ENCODE measurements around the gene SERPINB1.
"Not testable (repeated sequence)": the region's sequence is repeated elsewhere in the genome, so short reads cannot be mapped to it uniquely, and the experiment has no call there.

Gene SERPINB1

GRCh38 chr6:2866171-2866846 lies 24.6 kb upstream of the SERPINB1 start:
- DNase-seq (ENCODE audit: low read depth), result no peak

GRCh38 chr6:2865694-2866151 lies 24.1 kb upstream of the SERPINB1 start:
- no peak for DNase-seq (ENCODE audit: low read depth)

DNA sequence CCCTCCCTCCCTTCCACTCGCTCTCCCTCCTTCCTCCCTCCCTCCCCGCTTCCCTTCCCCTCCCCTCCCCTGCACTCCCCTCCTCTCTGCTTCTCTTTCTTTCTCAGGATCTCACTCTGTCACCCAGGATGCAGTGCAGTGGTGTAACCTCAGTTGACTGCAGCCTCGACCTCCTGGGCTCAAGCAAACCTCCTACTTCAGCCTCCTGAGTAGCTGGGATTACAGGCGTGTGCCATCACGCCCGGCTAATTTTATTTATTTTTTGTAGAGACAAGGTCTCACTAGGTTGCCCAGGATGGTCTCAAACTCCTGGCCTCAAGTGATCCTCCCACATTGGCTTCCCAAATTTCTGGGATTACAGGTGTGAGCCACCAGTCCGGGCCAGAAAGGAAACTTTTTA lies 23.6 kb upstream of the SERPINB1 start:
- no peak for DNase-seq (ENCODE audit: low read depth)

DNA sequence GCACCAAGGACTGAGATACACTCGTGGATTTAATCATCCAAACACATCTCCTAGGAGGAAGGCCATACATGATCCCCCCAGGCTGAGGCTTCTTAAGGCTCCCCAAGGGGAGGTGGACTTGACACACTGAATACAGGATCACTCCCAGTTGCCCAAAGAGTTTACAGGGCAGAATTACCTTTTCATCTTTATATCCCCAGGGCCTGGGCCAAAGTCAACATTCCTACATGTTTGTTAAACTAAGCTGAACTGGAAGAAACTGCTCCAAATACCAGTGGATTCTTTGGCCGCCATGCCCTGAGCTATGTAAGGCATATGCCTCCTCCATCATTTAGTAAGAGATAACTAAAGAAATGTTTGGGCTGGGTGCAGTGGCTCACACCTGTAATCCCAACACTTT lies 22.2 kb upstream of the SERPINB1 start:
- DNase-seq (ENCODE audit: low read depth), result no peak

DNA sequence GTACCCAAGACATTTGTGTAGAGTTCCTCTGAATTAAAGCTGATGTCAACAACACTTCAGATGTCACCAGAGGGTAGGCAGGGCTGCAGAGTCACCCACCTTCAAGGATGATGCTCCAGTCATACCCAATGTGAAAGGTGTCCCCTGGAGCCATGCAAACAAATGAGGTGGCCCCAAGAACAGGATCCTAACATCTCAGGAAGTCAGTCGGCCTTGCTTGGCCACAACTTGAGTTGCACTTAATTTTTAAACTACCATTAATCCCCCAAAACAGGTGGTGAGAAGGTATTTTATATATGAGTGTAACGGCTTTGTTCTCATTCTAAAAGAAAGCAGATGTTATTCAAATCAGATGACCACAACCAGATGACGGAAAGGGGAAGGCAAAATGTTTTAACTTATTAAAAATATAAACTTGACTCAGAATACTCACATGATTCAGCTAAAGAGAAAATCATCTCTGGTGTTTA lies 21.1 kb upstream of the SERPINB1 start:
- no peak for DNase-seq (ENCODE audit: low read depth)

GRCh38 chr6:2861822-2862164 lies 20.1 kb upstream of the SERPINB1 start:
- DNase-seq (ENCODE audit: low read depth), result no peak

- DNase-seq (ENCODE audit: low read depth), result no peak
Observed at GRCh38 chr6:2861060-2861821, 19.6 kb upstream of the SERPINB1 start.

- DNase-seq (ENCODE audit: low read depth), result not testable (repeated sequence)
Observed at GRCh38 chr6:2860706-2861059, 19.0 kb upstream of the SERPINB1 start.

DNA sequence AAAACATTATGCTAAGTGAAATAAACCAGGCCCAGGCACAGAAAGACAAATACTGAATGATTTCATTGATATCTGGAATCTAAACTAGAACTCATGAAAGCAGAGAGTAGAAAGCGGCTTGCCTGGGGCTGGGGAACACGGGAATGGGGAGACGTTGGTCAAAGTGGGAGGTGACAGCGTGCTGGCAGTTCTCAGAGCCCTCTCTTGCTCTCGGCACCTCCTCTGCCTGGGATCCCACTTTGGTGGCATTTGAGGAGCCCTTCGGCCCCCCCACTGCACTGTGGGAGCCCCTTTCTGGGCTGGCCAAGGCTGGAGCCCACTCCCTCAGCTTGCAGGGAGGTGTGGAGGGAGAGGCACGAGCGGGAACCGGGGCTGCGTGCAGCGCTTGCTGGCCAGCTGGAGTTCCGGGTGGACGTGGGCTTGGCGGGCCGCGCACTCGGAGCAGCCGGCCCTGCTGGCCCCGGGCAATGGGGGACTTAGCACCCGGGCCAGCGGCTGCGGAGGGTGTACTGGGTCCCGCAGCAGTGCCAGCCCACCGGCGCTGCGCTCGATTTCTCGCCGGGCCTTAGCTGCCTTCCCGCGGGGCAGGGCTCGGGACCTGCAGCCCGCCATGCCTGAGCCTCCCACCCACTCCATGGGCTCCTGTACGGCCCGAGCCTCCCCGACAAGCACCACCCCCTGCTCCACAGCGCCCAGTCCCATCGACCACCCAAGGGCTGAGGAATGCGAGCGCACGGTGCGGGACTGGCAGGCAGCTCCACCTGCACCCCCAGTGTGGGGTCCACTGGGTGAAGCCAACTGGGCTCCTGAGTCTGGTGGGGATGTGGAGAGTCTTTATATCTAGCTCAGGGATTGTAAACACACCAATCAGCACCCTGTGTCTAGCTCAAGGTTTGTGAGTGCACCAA lies 18.4 kb upstream of the SERPINB1 start:
- not testable (repeated sequence) for DNase-seq (ENCODE audit: low read depth)

DNA sequence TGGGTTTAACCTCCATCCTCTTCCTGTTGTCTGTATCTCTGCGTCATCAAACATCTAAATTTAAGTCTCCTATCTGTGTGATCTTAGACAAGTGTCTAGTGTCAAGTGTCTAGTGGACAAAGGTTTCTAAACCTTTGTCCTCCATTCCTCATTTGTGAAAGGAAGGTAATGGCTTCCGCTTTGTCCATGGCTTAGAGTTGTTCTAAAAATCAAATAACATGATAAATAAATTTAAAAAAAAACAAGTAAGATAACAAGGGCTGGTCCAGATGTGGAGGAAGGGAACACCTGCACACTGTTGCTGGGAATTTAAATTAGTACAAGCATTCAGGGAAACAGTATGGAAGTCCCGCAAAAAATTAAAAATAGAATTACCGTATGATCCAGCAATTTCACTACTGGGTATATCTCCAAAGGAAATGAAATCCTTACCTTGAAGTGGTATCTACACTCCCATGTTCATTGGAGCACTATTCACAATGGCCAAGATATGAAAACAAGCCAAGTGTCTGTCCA lies 17.6 kb upstream of the SERPINB1 start:
- no peak for DNase-seq (ENCODE audit: low read depth)

- DNase-seq (ENCODE audit: low read depth), result peak; percentile 80
Observed at GRCh38 chr6:2857580-2858337, 16.1 kb upstream of the SERPINB1 start.

DNA sequence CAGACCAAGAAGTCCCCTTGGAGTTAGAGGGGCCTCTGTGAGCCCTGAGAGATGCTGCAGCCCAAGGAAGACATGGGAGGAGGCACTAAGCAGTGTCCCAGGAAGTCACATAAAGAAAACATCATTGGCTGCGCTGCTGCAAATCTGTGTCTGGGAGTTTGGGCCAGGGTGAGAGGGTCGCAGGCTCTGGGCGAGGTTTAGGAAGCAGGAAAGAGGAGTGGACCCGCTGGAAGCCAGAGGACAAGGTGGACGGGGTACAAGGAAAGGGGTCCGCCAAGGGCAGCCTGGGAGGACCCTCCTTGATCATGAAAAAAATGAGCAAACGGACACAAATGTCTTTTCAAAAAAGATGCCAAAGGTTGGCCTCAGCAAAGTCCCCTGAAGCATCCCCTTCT lies 15.5 kb upstream of the SERPINB1 start:
- no peak for DNase-seq (ENCODE audit: low read depth)

DNA sequence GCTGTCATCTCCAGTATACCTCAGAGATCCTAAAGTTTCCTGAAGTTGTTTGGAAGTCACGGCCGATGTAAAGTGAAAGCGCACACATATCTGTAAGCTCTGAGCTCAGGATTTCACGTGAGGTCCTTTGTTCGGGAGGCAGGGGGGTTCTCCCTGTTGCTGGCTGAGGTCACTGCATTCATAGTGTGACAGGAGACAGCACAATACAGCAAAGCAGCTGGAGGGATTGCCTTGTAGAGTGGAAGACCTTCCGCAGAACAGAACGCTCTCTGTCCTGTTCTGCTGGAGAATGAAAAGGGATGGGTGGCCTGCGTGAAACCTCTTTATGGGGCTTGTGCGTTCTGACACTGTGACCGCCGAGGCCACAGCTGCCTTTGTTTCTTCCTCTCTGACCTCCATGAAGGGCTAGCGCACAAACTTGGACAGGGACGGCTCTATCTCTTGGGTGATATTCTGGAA lies 13.4 kb upstream of the SERPINB1 start:
- DNase-seq (ENCODE audit: low read depth), result no peak

DNA sequence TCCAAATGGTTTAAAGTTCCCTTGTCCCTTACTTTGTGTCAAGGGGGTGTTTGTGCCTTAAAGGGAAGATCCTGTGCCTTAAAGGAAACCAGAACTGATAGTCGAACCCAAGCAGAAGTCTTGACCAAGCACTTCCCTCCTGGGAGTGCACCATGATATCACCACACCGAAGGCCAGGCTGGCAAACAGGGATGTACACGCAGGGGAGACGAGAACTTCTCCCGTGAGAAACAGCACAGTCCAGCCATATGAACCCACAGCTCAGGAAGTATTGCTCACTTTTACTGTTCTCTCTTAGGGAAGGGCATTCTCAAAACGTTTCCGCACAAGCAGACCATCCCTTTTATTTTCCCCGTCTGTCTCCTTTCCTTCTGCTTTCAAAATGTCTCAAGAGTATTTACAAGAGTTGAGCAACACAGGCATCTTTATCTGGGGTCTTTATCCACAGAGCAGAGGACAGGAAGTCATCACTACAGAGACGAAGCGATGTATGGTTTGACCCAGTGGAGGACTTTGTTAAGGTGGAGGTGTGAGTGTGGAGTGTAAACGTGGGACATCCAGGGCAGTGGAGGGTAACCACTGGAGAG lies 12.8 kb upstream of the SERPINB1 start:
- DNase-seq (ENCODE audit: low read depth), result no peak

GRCh38 chr6:2853769-2854395 lies 12.2 kb upstream of the SERPINB1 start:
- peak; percentile 77 for DNase-seq (ENCODE audit: low read depth)

DNA sequence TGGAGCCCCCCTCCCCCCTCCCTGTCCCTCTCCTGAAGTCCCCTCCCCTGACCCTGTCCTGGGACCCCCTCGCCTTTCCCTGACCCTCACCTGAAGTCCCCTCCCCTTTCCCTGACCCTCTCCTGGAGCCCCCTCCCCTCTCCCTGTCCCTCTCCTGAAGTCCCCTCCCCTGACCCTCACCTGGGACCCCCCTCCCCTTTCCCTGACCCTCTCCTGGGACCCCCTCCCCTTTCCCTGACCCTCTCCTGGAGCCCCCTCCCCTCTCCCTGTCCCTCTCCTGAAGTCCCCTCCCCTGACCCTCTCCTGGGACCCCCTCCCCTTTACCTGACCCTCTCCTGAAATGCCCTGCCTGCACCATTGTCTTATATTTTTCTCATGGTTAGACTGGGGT lies 11.7 kb upstream of the SERPINB1 start:
- DNase-seq (ENCODE audit: low read depth), result not testable (repeated sequence)

DNA sequence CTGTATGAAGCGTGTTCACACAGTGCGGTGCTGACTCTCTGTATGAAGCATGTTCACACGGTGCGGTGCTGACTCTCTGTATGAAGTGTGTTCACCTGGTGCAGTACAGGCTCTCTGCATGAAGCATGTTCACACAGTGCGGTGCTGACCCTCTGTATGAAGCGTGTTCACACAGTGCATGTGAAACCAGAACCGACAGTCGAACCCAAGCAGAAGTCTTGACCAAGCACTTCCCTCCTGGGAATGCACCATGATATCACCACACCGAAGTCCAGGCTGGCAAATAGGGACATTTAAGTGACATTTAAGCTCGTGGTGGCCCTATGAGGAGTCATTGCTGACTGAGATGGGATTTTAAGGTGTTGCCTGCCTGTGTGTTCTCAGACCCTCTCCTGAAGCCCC lies 11.3 kb upstream of the SERPINB1 start:
- no peak for DNase-seq (ENCODE audit: low read depth)

DNA sequence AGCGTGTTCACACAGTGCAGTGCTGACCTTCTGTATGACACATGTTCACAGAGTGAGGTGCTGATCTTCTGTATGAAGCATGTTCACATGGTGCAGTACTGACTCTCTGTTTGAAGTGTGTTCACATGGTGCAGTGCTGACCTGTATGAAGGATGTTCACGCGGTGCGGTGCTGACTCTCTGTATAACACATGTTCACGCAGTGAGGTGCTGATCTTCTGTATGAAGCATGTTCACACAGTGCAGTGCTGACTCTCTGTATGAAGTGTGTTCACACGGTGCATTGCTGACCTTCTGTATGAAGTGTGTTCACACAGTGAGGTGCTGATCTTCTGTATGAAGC lies 10.8 kb upstream of the SERPINB1 start:
- DNase-seq (ENCODE audit: low read depth), result no peak

DNA sequence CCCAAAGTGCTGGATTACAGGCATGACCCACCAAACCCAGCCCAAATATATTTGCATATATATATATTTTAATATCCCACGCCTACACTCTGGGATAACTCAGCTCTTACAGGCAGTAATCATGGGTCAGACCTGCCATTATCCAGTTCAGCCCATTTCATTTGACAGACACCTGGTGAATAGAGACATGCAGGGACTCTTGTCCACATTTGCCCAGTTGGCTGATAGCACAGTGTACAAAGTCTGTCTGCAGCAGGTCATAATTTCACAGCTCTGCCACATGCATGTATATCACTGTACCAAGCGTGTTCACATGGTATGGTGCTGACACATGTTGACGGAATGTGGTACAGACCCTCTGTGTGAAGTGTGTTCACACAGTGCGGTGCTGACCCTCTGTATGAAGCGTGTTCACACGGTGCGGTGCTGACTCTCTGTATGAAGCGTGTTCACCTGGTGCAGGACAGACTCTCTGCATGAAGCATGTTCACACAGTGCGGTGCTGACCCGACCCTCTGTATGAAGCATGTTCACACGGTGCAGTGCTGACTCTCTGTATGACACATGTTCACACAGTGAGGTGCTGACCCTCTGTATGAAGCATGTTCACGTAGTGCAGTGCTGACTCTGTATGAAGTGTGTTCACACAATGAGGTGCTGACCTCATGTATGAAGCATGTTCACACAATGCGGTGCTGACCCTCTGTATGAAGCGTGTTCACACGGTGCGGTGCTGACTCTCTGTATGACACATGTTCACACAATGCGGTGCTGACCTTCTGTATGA lies 10.3 kb upstream of the SERPINB1 start:
- DNase-seq (ENCODE audit: low read depth), result no peak

DNA sequence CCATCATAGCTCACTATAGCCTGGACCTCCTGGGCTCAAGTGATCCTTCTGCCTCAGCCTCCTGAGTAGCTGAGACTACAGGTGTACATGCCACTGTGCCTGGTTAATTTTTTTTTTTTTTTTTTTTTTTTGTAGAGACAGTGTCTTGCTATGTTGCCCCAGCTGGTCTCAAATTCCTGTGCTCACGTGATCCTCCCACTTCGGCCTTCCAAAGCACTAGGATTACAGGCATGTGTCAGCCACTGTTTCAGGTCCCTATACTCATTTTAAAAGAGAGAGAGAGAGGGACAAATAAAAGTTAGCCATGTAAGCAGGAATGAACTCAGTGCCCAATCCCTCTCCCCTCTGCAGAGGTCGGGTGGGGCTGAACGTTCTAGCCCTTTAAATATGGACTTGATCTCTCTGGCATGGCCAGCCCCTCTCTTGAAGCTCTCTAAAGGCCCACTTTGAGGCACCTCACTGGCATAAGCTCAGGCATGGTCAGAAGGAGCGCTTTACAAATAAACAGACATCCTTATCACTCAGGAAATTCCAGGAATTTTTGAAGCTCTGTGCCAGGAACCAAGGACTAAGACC lies 9.0 kb upstream of the SERPINB1 start:
- no peak for DNase-seq (ENCODE audit: low read depth)
